Cardiac muscle cell (in vitro differentiated cells and primary cell): ENCODE results near the gene EYA2. TPM values are rescaled to one million over a fixed set of nuclear protein-coding genes. Genes with fewer than 3 reads are reported as not detected.

ENCODE experiments used
- DNase-seq, 2 donors: peaks; one replicate each; pipeline versions ENCODE4 v3.0.0 to v3.0.0-alpha.2; 2010 to 2017; ENCODE audit warnings: low read depth in 1 of 2, low spot score in 1 of 2
- H3K27ac ChIP-seq: fragments of 200-600 bp; sonication (generic); 2 replicates; pipeline ENCODE4 v1.5.1; 2016
- H3K27me3 ChIP-seq: fragments of 200-600 bp; sonication (generic); 2 replicates; pipeline ENCODE4 v1.6.0; 2016; ENCODE audit warnings: control low read depth
- H3K36me3 ChIP-seq: fragments of 200-600 bp; sonication (generic); 2 replicates; pipeline ENCODE4 v1.5.1; 2016; ENCODE audit warnings: control low read depth
- H3K4me1 ChIP-seq: fragments of 200-600 bp; sonication (generic); 2 replicates; pipeline ENCODE4 v1.8.1; 2017; ENCODE audit warnings: low read depth, mild to moderate bottlenecking, mixed run types
- H3K4me3 ChIP-seq: fragments of 200-600 bp; sonication (generic); 2 replicates; pipeline ENCODE4 v1.5.1; 2016; ENCODE audit warnings: mild to moderate bottlenecking
- H3K9me3 ChIP-seq: fragments of 200-600 bp; sonication (generic); 2 replicates; pipeline ENCODE4 v1.5.1; 2017; ENCODE audit warnings: low read depth, mild to moderate bottlenecking, control low read depth
- polyA plus RNA-seq: library from polyadenylated mRNA; unstranded; fragments of >200 nt; fragmentation: Nextera tagmentation; extraction: Ambion mirVana; gene quantifications from 2 replicates; pipeline ENCODE4 v1.2.1, GENCODE V29; 2016
- total RNA-seq: library from RNA; depleted of rRNA; stranded (reverse); fragments of >200 nt; gene quantifications from 2 replicates; pipeline ENCODE4 v1.2.3, GENCODE V29; 2016
- TF ChIP-seq, protein P1 (sequence below): IDR thresholded peaks from 2 replicates; pipeline ENCODE4 v1.5.1; 2012; ENCODE audit warnings: low read depth, mild to moderate bottlenecking, low read length

EYA2 gene
- total and polyA plus RNA-seq, 2 experiments from 2014 or later = 0.30 TPM; not detected in 1

GRCh38 chr20:46895906-46896242, 1.2 kb downstream of the EYA2 start:
- no peaks in the 10 kb centered on the region for H3K4me1 ChIP-seq
- H3K27ac ChIP-seq = no peak overlapping the region
- peak overlapping the region; percentile 47 for H3K4me3 ChIP-seq
- DNase-seq = no peak
- no peaks in the 10 kb centered on the region for H3K9me3 ChIP-seq
- H3K27me3 ChIP-seq = peaks cover 47% of the 10 kb centered on the region
- TF ChIP-seq, protein P1, sequence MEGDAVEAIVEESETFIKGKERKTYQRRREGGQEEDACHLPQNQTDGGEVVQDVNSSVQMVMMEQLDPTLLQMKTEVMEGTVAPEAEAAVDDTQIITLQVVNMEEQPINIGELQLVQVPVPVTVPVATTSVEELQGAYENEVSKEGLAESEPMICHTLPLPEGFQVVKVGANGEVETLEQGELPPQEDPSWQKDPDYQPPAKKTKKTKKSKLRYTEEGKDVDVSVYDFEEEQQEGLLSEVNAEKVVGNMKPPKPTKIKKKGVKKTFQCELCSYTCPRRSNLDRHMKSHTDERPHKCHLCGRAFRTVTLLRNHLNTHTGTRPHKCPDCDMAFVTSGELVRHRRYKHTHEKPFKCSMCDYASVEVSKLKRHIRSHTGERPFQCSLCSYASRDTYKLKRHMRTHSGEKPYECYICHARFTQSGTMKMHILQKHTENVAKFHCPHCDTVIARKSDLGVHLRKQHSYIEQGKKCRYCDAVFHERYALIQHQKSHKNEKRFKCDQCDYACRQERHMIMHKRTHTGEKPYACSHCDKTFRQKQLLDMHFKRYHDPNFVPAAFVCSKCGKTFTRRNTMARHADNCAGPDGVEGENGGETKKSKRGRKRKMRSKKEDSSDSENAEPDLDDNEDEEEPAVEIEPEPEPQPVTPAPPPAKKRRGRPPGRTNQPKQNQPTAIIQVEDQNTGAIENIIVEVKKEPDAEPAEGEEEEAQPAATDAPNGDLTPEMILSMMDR = no peak
- H3K36me3 ChIP-seq = no peaks in the 10 kb centered on the region

GRCh38 chr20:46897328-46897880, 2.8 kb downstream of the EYA2 start:
- no peak for DNase-seq
- Histone ChIP-seq H3K36me3 (no peaks in the 10 kb centered on the region), H3K27me3 (peaks cover 47% of the 10 kb centered on the region)

DNA sequence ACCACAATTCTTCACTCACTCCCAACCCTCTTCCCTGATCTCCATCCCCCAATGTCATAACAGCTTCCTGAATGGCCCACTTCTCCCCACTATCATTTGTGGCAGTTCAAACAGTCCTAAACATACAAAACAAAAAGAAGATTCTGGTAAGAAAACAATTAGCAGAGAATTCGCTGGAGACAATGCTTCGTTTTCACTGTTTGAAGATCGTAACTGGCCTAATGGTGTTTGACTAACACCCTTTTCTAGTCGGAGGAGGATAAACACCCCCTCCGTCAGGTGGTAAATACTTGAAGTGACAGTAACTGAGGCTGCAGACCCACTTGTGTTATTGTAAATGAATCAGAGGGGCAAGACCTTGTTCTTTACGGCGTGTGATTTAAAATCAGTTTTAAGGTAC, 3.8 kb downstream of the EYA2 start:
- H3K27ac ChIP-seq = no peak overlapping the region
- H3K36me3 ChIP-seq = no peaks in the 10 kb centered on the region
- no peaks in the 10 kb centered on the region for H3K9me3 ChIP-seq
- DNase-seq = no peak
- TF ChIP-seq, protein P1 = no peak
- peaks cover 46% of the 10 kb centered on the region for H3K27me3 ChIP-seq
- no peaks in the 10 kb centered on the region for H3K4me1 ChIP-seq
- H3K4me3 ChIP-seq = no peak overlapping the region

More at GRCh38 chr20:46897328-46897880, 2.8 kb downstream of the EYA2 start:
- Histone ChIP-seq H3K27ac (no peak overlapping the region), H3K9me3 (no peaks in the 10 kb centered on the region), H3K4me1 (no peaks in the 10 kb centered on the region), H3K4me3 (no peak overlapping the region)
- TF ChIP-seq, protein P1 = no peak

GRCh38 chr20:46899621-46900020, 5.0 kb downstream of the EYA2 start:
- DNase-seq = peak in 1 of 2 donors; percentile 66
- Histone ChIP-seq H3K4me3 (no peak overlapping the region), H3K27me3 (peaks cover 34% of the 10 kb centered on the region), H3K4me1 (no peaks in the 10 kb centered on the region), H3K36me3 (no peaks in the 10 kb centered on the region), H3K9me3 (no peaks in the 10 kb centered on the region), H3K27ac (no peak overlapping the region)
- TF ChIP-seq, protein P1 = no peak

DNA sequence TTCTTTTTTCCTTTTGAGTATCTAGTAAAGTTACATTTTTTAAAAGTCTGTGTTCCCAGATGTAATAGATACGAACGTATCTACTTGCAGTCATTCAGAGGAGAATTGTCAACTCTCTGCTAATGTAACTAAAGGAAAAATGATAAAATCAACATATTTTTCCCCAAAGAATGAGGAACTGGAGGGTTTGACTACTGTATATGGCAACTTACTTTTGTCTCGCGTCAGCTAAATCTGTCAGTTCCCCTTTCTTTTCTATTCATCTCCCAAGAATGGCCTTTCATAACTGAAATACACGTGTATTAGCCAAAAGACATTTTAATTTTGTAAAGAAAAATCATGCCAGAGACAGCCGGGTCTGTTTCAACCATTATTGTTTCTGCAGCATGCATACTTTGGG, 5.4 kb downstream of the EYA2 start:
- H3K4me3 ChIP-seq = no peak overlapping the region
- no peak overlapping the region for H3K27ac ChIP-seq
- no peak for DNase-seq
- no peaks in the 10 kb centered on the region for H3K4me1 ChIP-seq
- H3K9me3 ChIP-seq = no peaks in the 10 kb centered on the region
- H3K36me3 ChIP-seq = no peaks in the 10 kb centered on the region
- TF ChIP-seq, protein P1 = no peak
- peaks cover 29% of the 10 kb centered on the region for H3K27me3 ChIP-seq

DNA sequence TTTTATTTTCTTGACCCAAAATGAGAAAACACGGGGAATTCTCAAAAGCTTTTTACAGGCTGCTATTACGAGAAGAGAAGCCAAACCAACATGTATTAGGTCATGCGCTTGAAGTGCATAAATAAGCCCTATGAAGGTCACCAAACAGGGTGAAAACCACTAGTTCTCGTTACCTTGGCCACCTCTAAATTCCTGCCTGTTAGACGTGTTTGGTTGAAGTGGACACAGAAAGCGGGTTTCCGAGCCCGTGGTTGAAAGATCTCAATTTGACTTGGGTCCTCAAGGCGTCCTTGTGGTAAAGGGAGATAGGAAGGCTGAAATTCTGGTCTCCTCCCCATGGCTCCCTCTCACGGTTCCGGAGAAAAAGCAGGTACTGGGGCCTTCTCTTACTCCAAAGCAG, 6.2 kb downstream of the EYA2 start:
- TF ChIP-seq, protein P1 = no peak
- H3K9me3 ChIP-seq = no peaks in the 10 kb centered on the region
- DNase-seq = no peak
- H3K27ac ChIP-seq = no peak overlapping the region
- H3K36me3 ChIP-seq = no peaks in the 10 kb centered on the region
- no peaks in the 10 kb centered on the region for H3K4me1 ChIP-seq
- peaks cover 22% of the 10 kb centered on the region for H3K27me3 ChIP-seq
- no peak overlapping the region for H3K4me3 ChIP-seq
